ENCODE measurements around the gene EEPD1.

EEPD1 gene

DNA sequence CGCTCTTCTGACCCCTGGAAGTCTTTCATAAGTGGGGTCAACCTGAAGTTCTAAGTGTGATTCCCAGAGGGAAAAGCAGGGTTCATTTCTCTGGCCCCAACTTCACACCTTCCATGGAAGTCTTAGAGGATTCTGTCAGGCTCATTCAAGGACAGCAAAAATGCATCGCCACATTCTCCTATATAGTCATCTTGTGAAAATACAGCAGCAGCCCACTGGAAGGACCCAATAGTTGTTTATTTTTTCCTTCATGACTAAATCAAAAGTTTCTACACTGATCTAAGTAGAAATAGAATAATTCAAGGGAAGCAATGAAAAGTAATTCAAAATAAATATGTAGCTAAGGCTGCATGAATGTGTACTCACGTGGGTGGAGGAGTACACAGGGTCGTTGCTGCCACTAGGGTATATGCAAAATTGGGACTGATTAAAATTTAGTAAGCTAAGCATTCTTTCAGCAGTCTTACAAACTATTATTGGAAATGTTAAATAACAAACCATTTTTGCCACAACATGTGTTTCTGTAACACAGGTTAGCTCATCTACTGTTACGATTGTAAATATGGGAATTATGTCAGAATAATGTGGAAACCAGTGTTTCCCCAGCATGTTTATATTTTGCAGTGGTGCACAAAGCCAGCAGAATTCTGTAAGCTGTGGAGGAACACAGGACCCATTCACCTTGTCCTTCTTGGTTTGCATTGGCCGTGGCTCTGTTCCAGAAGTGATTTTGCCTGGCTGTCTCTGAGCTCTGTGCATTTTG, 33.5 kb downstream of the EEPD1 start:
- DNase-seq, result no peak

DNA sequence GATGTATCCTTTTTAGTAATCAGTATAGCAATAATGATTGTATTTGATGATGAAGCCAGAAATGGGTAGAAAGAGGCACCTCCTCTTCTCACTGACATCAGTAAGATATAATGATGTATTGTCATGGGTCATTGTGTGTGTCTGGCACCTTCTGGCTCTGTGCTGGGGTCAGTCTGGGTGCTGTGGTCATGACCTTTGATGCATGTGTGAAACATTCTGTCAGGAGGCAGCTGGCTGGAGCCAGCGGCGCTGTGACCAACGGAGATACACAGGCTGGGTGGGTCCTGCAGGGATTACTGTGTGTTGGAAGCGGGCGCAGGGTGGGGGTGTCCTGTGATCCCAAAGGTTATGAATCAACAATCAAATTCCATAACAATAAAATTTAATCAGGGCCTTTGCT, 35.2 kb downstream of the EEPD1 start:
- Histone ChIP-seq H3K27me3 (ENCODE audit: insufficient read depth, low read length, poor library complexity) (no peaks in the 10 kb centered on the region), H4K20me1 (ENCODE audit: insufficient read depth, low read length) (no peaks in the 10 kb centered on the region), H2AFZ (ENCODE audit: low read depth, low read length) (no peak overlapping the region), H3K27ac (ENCODE audit: low read length) (no peak overlapping the region), H3K9ac (ENCODE audit: low read depth, low read length) (no peak overlapping the region), H3K9me3 (ENCODE audit: insufficient read depth, low read length, severe bottlenecking) (no peaks in the 10 kb centered on the region), H3K79me2 (ENCODE audit: insufficient read depth, low read length) (no peaks in the 10 kb centered on the region), H3K4me1 (ENCODE audit: insufficient read depth, low read length) (no peaks in the 10 kb centered on the region), H3K36me3 (ENCODE audit: insufficient read depth, low read length) (no peaks in the 10 kb centered on the region), H3K4me3 (ENCODE audit: low read depth in 1 of 2, low read length in 2 of 2) (no peak overlapping the region), H3K4me2 (ENCODE audit: insufficient read depth, low read length) (no peak overlapping the region)
- DNase-seq, result no peak
- TF ChIP-seq EZH2 (IDR thresholded peaks at IDR 0.05; ENCODE audit: borderline replicate concordance, low read depth, low read length, severe bottlenecking), result no peak
- TF ChIP-seq, protein P1, sequence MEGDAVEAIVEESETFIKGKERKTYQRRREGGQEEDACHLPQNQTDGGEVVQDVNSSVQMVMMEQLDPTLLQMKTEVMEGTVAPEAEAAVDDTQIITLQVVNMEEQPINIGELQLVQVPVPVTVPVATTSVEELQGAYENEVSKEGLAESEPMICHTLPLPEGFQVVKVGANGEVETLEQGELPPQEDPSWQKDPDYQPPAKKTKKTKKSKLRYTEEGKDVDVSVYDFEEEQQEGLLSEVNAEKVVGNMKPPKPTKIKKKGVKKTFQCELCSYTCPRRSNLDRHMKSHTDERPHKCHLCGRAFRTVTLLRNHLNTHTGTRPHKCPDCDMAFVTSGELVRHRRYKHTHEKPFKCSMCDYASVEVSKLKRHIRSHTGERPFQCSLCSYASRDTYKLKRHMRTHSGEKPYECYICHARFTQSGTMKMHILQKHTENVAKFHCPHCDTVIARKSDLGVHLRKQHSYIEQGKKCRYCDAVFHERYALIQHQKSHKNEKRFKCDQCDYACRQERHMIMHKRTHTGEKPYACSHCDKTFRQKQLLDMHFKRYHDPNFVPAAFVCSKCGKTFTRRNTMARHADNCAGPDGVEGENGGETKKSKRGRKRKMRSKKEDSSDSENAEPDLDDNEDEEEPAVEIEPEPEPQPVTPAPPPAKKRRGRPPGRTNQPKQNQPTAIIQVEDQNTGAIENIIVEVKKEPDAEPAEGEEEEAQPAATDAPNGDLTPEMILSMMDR (IDR thresholded peaks at IDR 0.05; ENCODE audit: borderline replicate concordance, extremely low read depth, low read length, poor library complexity, severe bottlenecking), result no peak
- no peak for ATAC-seq (ENCODE audit: insufficient read depth, low read depth)

More for the DNA sequence above, 33.5 kb downstream of the EEPD1 start:
- Histone ChIP-seq H2AFZ (ENCODE audit: low read depth, low read length) (no peak overlapping the region), H3K9ac (ENCODE audit: low read depth, low read length) (no peak overlapping the region), H3K4me2 (ENCODE audit: insufficient read depth, low read length) (no peak overlapping the region), H3K4me1 (ENCODE audit: insufficient read depth, low read length) (no peaks in the 10 kb centered on the region), H3K27ac (ENCODE audit: low read length) (no peak overlapping the region), H3K27me3 (ENCODE audit: insufficient read depth, low read length, poor library complexity) (no peaks in the 10 kb centered on the region), H3K79me2 (ENCODE audit: insufficient read depth, low read length) (no peaks in the 10 kb centered on the region), H3K9me3 (ENCODE audit: insufficient read depth, low read length, severe bottlenecking) (no peaks in the 10 kb centered on the region), H3K4me3 (ENCODE audit: low read depth in 1 of 2, low read length in 2 of 2) (no peak overlapping the region), H4K20me1 (ENCODE audit: insufficient read depth, low read length) (no peaks in the 10 kb centered on the region), H3K36me3 (ENCODE audit: insufficient read depth, low read length) (no peaks in the 10 kb centered on the region)
- no peak for ATAC-seq (ENCODE audit: insufficient read depth, low read depth)
- TF ChIP-seq EZH2 (IDR thresholded peaks at IDR 0.05; ENCODE audit: borderline replicate concordance, low read depth, low read length, severe bottlenecking), result no peak
- TF ChIP-seq, protein P1 (IDR thresholded peaks at IDR 0.05; ENCODE audit: borderline replicate concordance, extremely low read depth, low read length, poor library complexity, severe bottlenecking), result no peak

DNA sequence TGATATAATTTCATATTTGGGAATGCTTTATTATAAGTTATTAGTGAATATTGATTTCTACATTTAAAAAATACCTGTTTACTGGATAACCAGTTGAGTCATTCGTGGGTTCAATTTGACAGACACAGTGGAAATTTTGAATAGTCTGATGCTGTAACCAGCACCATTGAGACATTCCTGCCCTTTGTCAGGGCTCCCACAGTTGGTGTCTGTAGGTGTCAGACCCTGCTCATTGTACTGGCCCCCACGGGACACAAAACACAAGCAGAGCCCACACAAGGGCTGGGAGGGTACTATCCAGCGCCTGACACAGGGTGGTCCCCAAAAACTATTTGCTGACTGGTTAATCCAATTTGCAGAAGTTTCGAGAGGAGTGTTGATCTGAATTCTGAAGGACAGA, 35.9 kb downstream of the EEPD1 start:
- Histone ChIP-seq H2AFZ (ENCODE audit: low read depth, low read length) (no peak overlapping the region), H3K27ac (ENCODE audit: low read length) (no peak overlapping the region), H3K4me3 (ENCODE audit: low read depth in 1 of 2, low read length in 2 of 2) (no peak overlapping the region), H4K20me1 (ENCODE audit: insufficient read depth, low read length) (no peaks in the 10 kb centered on the region), H3K27me3 (ENCODE audit: insufficient read depth, low read length, poor library complexity) (no peaks in the 10 kb centered on the region), H3K9me3 (ENCODE audit: insufficient read depth, low read length, severe bottlenecking) (no peaks in the 10 kb centered on the region), H3K79me2 (ENCODE audit: insufficient read depth, low read length) (no peaks in the 10 kb centered on the region), H3K4me1 (ENCODE audit: insufficient read depth, low read length) (no peaks in the 10 kb centered on the region), H3K4me2 (ENCODE audit: insufficient read depth, low read length) (no peak overlapping the region), H3K9ac (ENCODE audit: low read depth, low read length) (no peak overlapping the region), H3K36me3 (ENCODE audit: insufficient read depth, low read length) (no peaks in the 10 kb centered on the region)
- TF ChIP-seq, protein P1 (IDR thresholded peaks at IDR 0.05; ENCODE audit: borderline replicate concordance, extremely low read depth, low read length, poor library complexity, severe bottlenecking), result no peak
- TF ChIP-seq EZH2 (IDR thresholded peaks at IDR 0.05; ENCODE audit: borderline replicate concordance, low read depth, low read length, severe bottlenecking), result no peak
- ATAC-seq (ENCODE audit: insufficient read depth, low read depth), result no peak
- no peak for DNase-seq

All from DND-41 (cell line).